Endothelial cell (in vitro differentiated cells): ENCODE data around the gene CDC25B. TPM values are rescaled to one million over a fixed set of nuclear protein-coding genes. Genes with fewer than 3 reads are reported as not detected.
A peak's percentile ranks its signal among the peaks of the same experiment; 100 is the strongest.
"Not testable (repeated sequence)": the region's sequence is repeated elsewhere in the genome, so short reads cannot be mapped to it uniquely, and the experiment has no call there.

Experiments
- DNase-seq: peaks from one replicate; pipeline ENCODE4 v3.0.0; 2021; ENCODE audit warnings: low spot score
- H3K27ac Mint-ChIP-seq: one replicate; pipeline ENCODE4 v1.8.0; 2021; ENCODE audit warnings: mixed read lengths, inconsistent platforms; ENCODE audit not compliant: unreplicated experiment
- H3K27me3 Mint-ChIP-seq: one replicate; pipeline ENCODE4 v1.8.0; 2021; ENCODE audit warnings: mild to moderate bottlenecking, moderate library complexity, mixed read lengths, inconsistent platforms; ENCODE audit not compliant: unreplicated experiment
- H3K36me3 Mint-ChIP-seq: one replicate; pipeline ENCODE4 v1.8.0; 2021; ENCODE audit warnings: mild to moderate bottlenecking, low read depth, mixed read lengths, inconsistent platforms; ENCODE audit not compliant: unreplicated experiment
- H3K4me1 Mint-ChIP-seq: one replicate; pipeline ENCODE4 v1.8.0; 2021; ENCODE audit warnings: mild to moderate bottlenecking, mixed read lengths, inconsistent platforms; ENCODE audit not compliant: unreplicated experiment
- H3K4me3 Mint-ChIP-seq: one replicate; pipeline ENCODE4 v1.8.0; 2021; ENCODE audit warnings: mild to moderate bottlenecking, mixed read lengths, inconsistent platforms; ENCODE audit not compliant: unreplicated experiment
- H3K9me3 Mint-ChIP-seq: one replicate; pipeline ENCODE4 v1.8.0; 2021; ENCODE audit warnings: mixed read lengths, inconsistent platforms; ENCODE audit not compliant: unreplicated experiment
- CTCF ChIP-seq: fragments of 200-600 bp; sonication (generic); IDR thresholded peaks from one replicate; pipeline ENCODE4 v1.5.0; 2021; ENCODE audit warnings: antibody characterized with exemption; ENCODE audit not compliant: unreplicated experiment
- total RNA-seq: library from RNA; stranded (reverse); fragmentation: NEBNext Ultra II Directional; extraction: Animal tissue kit (Norgen Biotek cat#: 25700); gene quantifications from one replicate; pipeline ENCODE4 v1.2.1, GENCODE V29; 2021; ENCODE audit not compliant: unreplicated experiment

CDC25B gene
- total RNA-seq, 1 donor from 2014 or later: 10.4 TPM

- Mint-ChIP-seq H3K4me3 (peak overlapping the region; percentile 68), H3K27me3 (peaks cover 5% of the 10 kb centered on the region), H3K27ac (peak overlapping the region; percentile 37), H3K9me3 (no peaks in the 10 kb centered on the region), H3K36me3 (peaks cover 6% of the 10 kb centered on the region), H3K4me1 (peaks cover 14% of the 10 kb centered on the region)
- DNase-seq: no peak
- TF ChIP-seq CTCF: no peak
Observed at GRCh38 chr20:3821996-3822395, 25.9 kb downstream of the CDC25B start.

GRCh38 chr20:3823881-3824280 is 27.8 kb downstream of the CDC25B start:
- no peak for TF ChIP-seq CTCF
- no peaks in the 10 kb centered on the region for H3K9me3 Mint-ChIP-seq
- no peak for DNase-seq
- H3K27ac Mint-ChIP-seq: no peak overlapping the region
- H3K4me3 Mint-ChIP-seq: no peak overlapping the region
- peaks cover 5% of the 10 kb centered on the region for H3K27me3 Mint-ChIP-seq
- peaks cover 12% of the 10 kb centered on the region for H3K4me1 Mint-ChIP-seq
- H3K36me3 Mint-ChIP-seq: peaks cover 7% of the 10 kb centered on the region

GRCh38 chr20:3825526-3825925 is 29.4 kb downstream of the CDC25B start:
- DNase-seq: no peak
- H3K27ac Mint-ChIP-seq: no peak overlapping the region
- TF ChIP-seq CTCF: no peak
- no peaks in the 10 kb centered on the region for H3K9me3 Mint-ChIP-seq
- peaks cover 7% of the 10 kb centered on the region for H3K36me3 Mint-ChIP-seq
- peaks cover 4% of the 10 kb centered on the region for H3K4me1 Mint-ChIP-seq
- H3K4me3 Mint-ChIP-seq: no peak overlapping the region
- peaks cover 5% of the 10 kb centered on the region for H3K27me3 Mint-ChIP-seq

- no peak for DNase-seq
- H3K4me1 Mint-ChIP-seq: no peaks in the 10 kb centered on the region
- no peaks in the 10 kb centered on the region for H3K27me3 Mint-ChIP-seq
- H3K4me3 Mint-ChIP-seq: no peak overlapping the region
- no peak overlapping the region for H3K27ac Mint-ChIP-seq
- peaks cover 3% of the 10 kb centered on the region for H3K36me3 Mint-ChIP-seq
- TF ChIP-seq CTCF: no peak
- no peaks in the 10 kb centered on the region for H3K9me3 Mint-ChIP-seq
Observed at GRCh38 chr20:3826420-3826819, 30.3 kb downstream of the CDC25B start.

GRCh38 chr20:3828798-3829197 is 32.7 kb downstream of the CDC25B start:
- Mint-ChIP-seq H3K4me1 (no peaks in the 10 kb centered on the region), H3K27me3 (no peaks in the 10 kb centered on the region), H3K9me3 (no peaks in the 10 kb centered on the region), H3K4me3 (no peak overlapping the region), H3K36me3 (peaks cover 3% of the 10 kb centered on the region), H3K27ac (no peak overlapping the region)
- no peak for TF ChIP-seq CTCF
- no peak for DNase-seq

- H3K4me1 Mint-ChIP-seq, DNase-seq, H3K4me3 Mint-ChIP-seq, H3K9me3 Mint-ChIP-seq, H3K36me3 Mint-ChIP-seq, H3K27me3 Mint-ChIP-seq, H3K27ac Mint-ChIP-seq: not testable (repeated sequence)
Observed at GRCh38 chr20:3829891-3830290, 33.8 kb downstream of the CDC25B start.
